ENCODE results near the gene LDLRAD4.

The LDLRAD4 gene

GRCh38 chr18:13454363-13455150, 236.0 kb downstream of the LDLRAD4 start:
- DNase-seq (ENCODE audit: extremely low read depth in 1 of 2, low read depth in 1 of 2): no peak

GRCh38 chr18:13455471-13455870, 236.9 kb downstream of the LDLRAD4 start:
- DNase-seq (ENCODE audit: extremely low read depth in 1 of 2, low read depth in 1 of 2): no peak

- no peak for DNase-seq (ENCODE audit: extremely low read depth in 1 of 2, low read depth in 1 of 2)
Measured at GRCh38 chr18:13455960-13456481, 237.5 kb downstream of the LDLRAD4 start.

GRCh38 chr18:13456736-13457271, 238.2 kb downstream of the LDLRAD4 start:
- DNase-seq (ENCODE audit: extremely low read depth in 1 of 2, low read depth in 1 of 2): no peak

- no peak for DNase-seq (ENCODE audit: extremely low read depth in 1 of 2, low read depth in 1 of 2)
Measured at GRCh38 chr18:13457327-13457726, 238.8 kb downstream of the LDLRAD4 start.

GRCh38 chr18:13460946-13461345, 242.4 kb downstream of the LDLRAD4 start:
- no peak for DNase-seq (ENCODE audit: extremely low read depth in 1 of 2, low read depth in 1 of 2)

GRCh38 chr18:13461469-13461868, 242.9 kb downstream of the LDLRAD4 start:
- DNase-seq (ENCODE audit: extremely low read depth in 1 of 2, low read depth in 1 of 2): no peak

- DNase-seq (ENCODE audit: extremely low read depth in 1 of 2, low read depth in 1 of 2): no peak
Measured at GRCh38 chr18:13461936-13462335, 243.4 kb downstream of the LDLRAD4 start.

- DNase-seq (ENCODE audit: extremely low read depth in 1 of 2, low read depth in 1 of 2): no peak
Measured at GRCh38 chr18:13462686-13463085, 244.1 kb downstream of the LDLRAD4 start.

- DNase-seq (ENCODE audit: extremely low read depth in 1 of 2, low read depth in 1 of 2): no peak
Measured at GRCh38 chr18:13463526-13464210, 245.1 kb downstream of the LDLRAD4 start.

- peak; percentile 27 to 46 for DNase-seq (ENCODE audit: extremely low read depth in 1 of 2, low read depth in 1 of 2)
Measured at GRCh38 chr18:13464432-13465123, 246.0 kb downstream of the LDLRAD4 start.

GRCh38 chr18:13465124-13465446, 246.5 kb downstream of the LDLRAD4 start:
- no peak for DNase-seq (ENCODE audit: extremely low read depth in 1 of 2, low read depth in 1 of 2)

GRCh38 chr18:13465476-13465875, 246.9 kb downstream of the LDLRAD4 start:
- DNase-seq (ENCODE audit: extremely low read depth in 1 of 2, low read depth in 1 of 2): no peak

- DNase-seq (ENCODE audit: extremely low read depth in 1 of 2, low read depth in 1 of 2): no peak
Measured at GRCh38 chr18:13470516-13471197, 252.1 kb downstream of the LDLRAD4 start.

GRCh38 chr18:13471198-13471845, 252.8 kb downstream of the LDLRAD4 start:
- DNase-seq (ENCODE audit: extremely low read depth in 1 of 2, low read depth in 1 of 2): no peak

GRCh38 chr18:13471971-13472628, 253.5 kb downstream of the LDLRAD4 start:
- DNase-seq (ENCODE audit: extremely low read depth in 1 of 2, low read depth in 1 of 2): no peak

GRCh38 chr18:13473751-13474150, 255.2 kb downstream of the LDLRAD4 start:
- no peak for DNase-seq (ENCODE audit: extremely low read depth in 1 of 2, low read depth in 1 of 2)

- no peak for DNase-seq (ENCODE audit: extremely low read depth in 1 of 2, low read depth in 1 of 2)
Measured at GRCh38 chr18:13474336-13474735, 255.8 kb downstream of the LDLRAD4 start.

- no peak for DNase-seq (ENCODE audit: extremely low read depth in 1 of 2, low read depth in 1 of 2)
Measured at GRCh38 chr18:13474907-13475545, 256.5 kb downstream of the LDLRAD4 start.
